Adrenal gland (tissue), 12 donors: Measurements from ENCODE around the gene PLD1. TPM values are rescaled to one million over a fixed set of nuclear protein-coding genes. Genes with fewer than 3 reads are reported as not detected.

Experiments
- DNase-seq, 7 donors: peaks; one replicate each; pipeline ENCODE4 v3.0.0-alpha.2; 2019 to 2020
- H3K27ac ChIP-seq, 5 donors: fragments of 200-600 bp; sonication (generic) in 4 of 5; 1 replicate in 3 of 5; 2 replicates in 2 of 5; pipeline versions ENCODE4 v1.5.1 to v1.8.0; 2016 to 2020; ENCODE audit warnings: mild to moderate bottlenecking in 1 of 5
- H3K27me3 ChIP-seq: fragments of 200-600 bp; 2 replicates; pipeline ENCODE4 v1.8.0; 2021
- H3K36me3 ChIP-seq, 2 donors: fragments of 200-600 bp; replicated peaks in 1 of 2; 1 replicate in 1 of 2; 2 replicates in 1 of 2; pipeline versions ENCODE4 v1.5.1 to v1.8.0; 2018 to 2022
- H3K4me1 ChIP-seq, 2 donors: fragments of 200-600 bp; replicated peaks in 1 of 2; 1 replicate in 1 of 2; 2 replicates in 1 of 2; pipeline versions ENCODE4 v1.5.1 to v1.8.0; 2018 to 2021
- H3K4me3 ChIP-seq, 4 donors: fragments of 200-600 bp; sonication (generic) in 3 of 4; one replicate each; pipeline ENCODE4 v1.5.1; 2016 to 2018
- H3K9me3 ChIP-seq, 3 donors: fragments of 200-600 bp; sonication (generic) in 1 of 3; replicated peaks in 1 of 3; 1 replicate in 2 of 3; 2 replicates in 1 of 3; pipeline versions ENCODE4 v1.5.1 to v1.8.0; 2016 to 2021
- POLR2A ChIP-seq, 2 donors: fragments of 450-650 bp; IDR thresholded peaks; one replicate each; pipeline ENCODE4 v1.6.1; 2017; ENCODE audit warnings: antibody characterized with exemption in 2 of 2, mild to moderate bottlenecking in 2 of 2, moderate library complexity in 1 of 2
- WGBS, 4 donors: extraction: QIAGEN DNeasy Blood & Tissue Kit in 2 of 4; methylation state at CpG; one replicate each; pipeline versions ENCODE4 v1.1.5 to v1.1.7; 2013 to 2017; 5-methylcytosine and 5-hydroxymethylcytosine counted together
- intact Hi-C, 2 donors: fragments of 100-400 bp; cut with DNase I; formaldehyde crosslinking; loops; one replicate each; pipeline versions ENCODE4 v1.14.1 to v1.15.0; 2022 to 2023
- polyA plus RNA-seq, 3 donors: library from polyadenylated mRNA; stranded (reverse); fragments of 200-250 nt in 2 of 3; fragments of 350-450 nt in 1 of 3; fragmentation: Illumina TruSeq in 1 of 3; extraction: RNeasy Lipid Tissue Mini Kit (QIAGEN cat#74804) in 1 of 3; gene quantifications; one replicate each; pipeline ENCODE4 v1.2.3, GENCODE V29; 2013 to 2014
- total RNA-seq, 9 donors: library from RNA; depleted of rRNA in 4 of 9; stranded (reverse); fragments of >200 nt in 4 of 9; fragments of 120-200 nt in 1 of 9; fragmentation: NEBNext Ultra II Directional in 1 of 9; extraction: Animal tissue kit (Norgen Biotek cat#: 25700) in 1 of 9; gene quantifications; one replicate each; pipeline versions ENCODE4 v1.1.0 to v1.2.4, GENCODE V29; 2013 to 2023
- TF ChIP-seq, protein P1 (sequence below), 6 experiments: fragments of 450-650 bp in 4 of 6; fragments of 200-600 bp in 2 of 6; sonication (generic) in 1 of 6; IDR thresholded peaks; 1 replicate in 5 of 6; 2 replicates in 1 of 6; pipeline versions ENCODE4 v1.5.1 to v1.8.0; 2016 to 2021; ENCODE audit warnings: antibody characterized with exemption in 6 of 6, mild to moderate bottlenecking in 2 of 6, moderate library complexity in 1 of 6
- donor health status: healthy with polysubstance abuse.
- donor health status: Bipolar disorder and iron deficiency.
- donor health status: DM: yes; HTN: yes; CAD: no.
- donor health status: DM: no; HTN: no; CAD: no.
- donor health status: DM: no; HTN: no; CAD: no.
- donor health status: DM: yes; HTN: yes; CAD: no.

PLD1 gene
- total and polyA plus RNA-seq, 12 donors: 25.7 to 178 (median 94.5) TPM

DNA sequence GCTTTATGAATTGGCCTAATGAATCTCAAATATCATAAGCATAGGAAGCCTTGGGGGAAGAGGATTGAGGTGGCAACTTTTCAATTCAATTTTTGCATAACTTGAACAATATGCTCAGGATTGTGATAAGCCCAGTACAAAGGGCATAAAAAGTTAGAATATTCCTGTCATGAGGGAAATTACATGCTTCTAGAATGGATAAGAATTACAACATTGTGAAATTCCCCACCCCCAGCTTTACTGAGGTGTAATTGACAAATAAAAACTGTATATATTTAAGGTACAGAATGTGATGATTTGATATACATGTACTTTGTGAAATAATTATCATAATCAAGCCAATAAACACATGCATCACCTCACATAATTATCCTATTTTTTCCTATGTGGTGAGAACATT is 217.5 kb downstream of the PLD1 start:
- no peaks in the 10 kb centered on the region for H3K4me1 ChIP-seq
- H3K36me3 ChIP-seq: no peaks in the 10 kb centered on the region
- no peak overlapping the region for H3K27ac ChIP-seq
- no peak overlapping the region for H3K4me3 ChIP-seq
- H3K27me3 ChIP-seq: no peaks in the 10 kb centered on the region
- DNase-seq: no peak
- H3K9me3 ChIP-seq: no peaks in the 10 kb centered on the region
- no peak for TF ChIP-seq POLR2A (IDR thresholded peaks at IDR 0.05)
- TF ChIP-seq, protein P1, sequence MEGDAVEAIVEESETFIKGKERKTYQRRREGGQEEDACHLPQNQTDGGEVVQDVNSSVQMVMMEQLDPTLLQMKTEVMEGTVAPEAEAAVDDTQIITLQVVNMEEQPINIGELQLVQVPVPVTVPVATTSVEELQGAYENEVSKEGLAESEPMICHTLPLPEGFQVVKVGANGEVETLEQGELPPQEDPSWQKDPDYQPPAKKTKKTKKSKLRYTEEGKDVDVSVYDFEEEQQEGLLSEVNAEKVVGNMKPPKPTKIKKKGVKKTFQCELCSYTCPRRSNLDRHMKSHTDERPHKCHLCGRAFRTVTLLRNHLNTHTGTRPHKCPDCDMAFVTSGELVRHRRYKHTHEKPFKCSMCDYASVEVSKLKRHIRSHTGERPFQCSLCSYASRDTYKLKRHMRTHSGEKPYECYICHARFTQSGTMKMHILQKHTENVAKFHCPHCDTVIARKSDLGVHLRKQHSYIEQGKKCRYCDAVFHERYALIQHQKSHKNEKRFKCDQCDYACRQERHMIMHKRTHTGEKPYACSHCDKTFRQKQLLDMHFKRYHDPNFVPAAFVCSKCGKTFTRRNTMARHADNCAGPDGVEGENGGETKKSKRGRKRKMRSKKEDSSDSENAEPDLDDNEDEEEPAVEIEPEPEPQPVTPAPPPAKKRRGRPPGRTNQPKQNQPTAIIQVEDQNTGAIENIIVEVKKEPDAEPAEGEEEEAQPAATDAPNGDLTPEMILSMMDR (IDR thresholded peaks at IDR 0.05): no peak
- intact Hi-C loops: no loop called here

DNA sequence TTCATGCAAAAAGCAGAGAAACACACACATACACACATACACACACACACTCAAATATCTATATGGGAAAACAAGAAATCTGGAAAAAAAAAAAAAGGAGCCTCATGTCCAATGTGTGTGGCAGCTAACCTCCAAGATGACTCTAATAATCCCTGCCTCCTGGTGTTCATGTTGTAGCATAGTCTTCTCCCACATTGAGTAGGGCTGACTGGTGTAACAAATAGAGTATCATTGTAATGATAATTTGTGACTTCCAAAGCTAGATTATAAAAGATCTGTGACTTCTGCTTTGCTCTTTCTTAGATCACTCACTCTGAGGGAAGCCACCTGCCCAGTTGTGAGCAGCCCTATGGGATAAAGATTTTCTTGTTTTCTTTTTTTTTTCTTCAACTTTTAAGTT is 219.2 kb downstream of the PLD1 start:
- Histone ChIP-seq H3K4me3 (no peak overlapping the region), H3K27me3 (no peaks in the 10 kb centered on the region), H3K9me3 (no peaks in the 10 kb centered on the region), H3K27ac (no peak overlapping the region), H3K36me3 (no peaks in the 10 kb centered on the region), H3K4me1 (no peaks in the 10 kb centered on the region)
- no peak for DNase-seq
- no peak for TF ChIP-seq POLR2A (IDR thresholded peaks at IDR 0.05)
- TF ChIP-seq, protein P1 (IDR thresholded peaks at IDR 0.05): no peak
- intact Hi-C loops: no loop called here

DNA sequence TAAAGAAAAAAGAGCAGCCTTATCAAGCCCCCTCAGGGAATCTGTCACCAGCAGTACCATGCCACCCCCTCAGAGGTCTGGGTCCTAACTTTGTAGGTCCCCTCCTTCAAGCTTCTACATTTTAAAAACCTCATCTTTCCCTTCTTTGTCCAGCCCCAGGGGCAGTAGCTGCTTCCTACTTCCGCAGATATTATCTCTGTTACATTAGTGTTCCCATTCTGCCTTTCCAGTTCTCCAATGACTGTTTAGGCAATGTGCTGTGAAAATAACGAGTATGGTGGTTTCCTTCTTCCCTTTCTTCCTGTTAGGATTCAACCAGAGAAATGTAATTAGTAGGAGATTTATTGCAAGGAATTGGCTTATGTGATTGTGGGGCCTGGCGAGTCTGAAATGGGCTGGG is 224.0 kb downstream of the PLD1 start:
- Histone ChIP-seq H3K4me3 (no peak overlapping the region), H3K9me3 (no peaks in the 10 kb centered on the region), H3K36me3 (no peaks in the 10 kb centered on the region), H3K4me1 (no peaks in the 10 kb centered on the region), H3K27ac (no peak overlapping the region), H3K27me3 (no peaks in the 10 kb centered on the region)
- intact Hi-C loops: no loop called here
- no peak for DNase-seq
- no peak for TF ChIP-seq POLR2A (IDR thresholded peaks at IDR 0.05)
- TF ChIP-seq, protein P1 (IDR thresholded peaks at IDR 0.05): no peak
- WGBS, 4 donors: 66 to 75% (median 72%) methylated on average over 3 of the region's 3 CpGs

DNA sequence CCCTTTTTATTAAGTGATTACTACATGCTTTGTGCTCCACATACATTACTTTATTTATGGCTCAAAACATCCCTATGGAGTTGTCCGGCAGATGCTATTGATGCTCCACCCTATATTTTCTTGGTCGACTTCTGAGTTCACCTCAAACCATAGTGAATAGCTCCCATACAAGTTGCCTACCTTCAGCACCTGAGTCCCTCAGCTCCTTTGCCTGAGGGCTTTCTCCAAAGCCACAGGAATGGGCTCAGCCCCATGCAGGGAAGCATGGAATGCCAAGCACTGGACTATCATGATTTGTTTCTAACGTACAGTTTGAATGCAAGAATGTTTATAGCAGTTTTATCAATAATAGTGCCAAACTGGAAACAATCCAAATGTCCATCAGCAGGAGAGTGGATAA is 225.2 kb downstream of the PLD1 start:
- H3K27me3 ChIP-seq: no peaks in the 10 kb centered on the region
- no peaks in the 10 kb centered on the region for H3K36me3 ChIP-seq
- no peaks in the 10 kb centered on the region for H3K9me3 ChIP-seq
- DNase-seq: no peak
- no peak overlapping the region for H3K27ac ChIP-seq
- TF ChIP-seq, protein P1 (IDR thresholded peaks at IDR 0.05): no peak
- TF ChIP-seq POLR2A (IDR thresholded peaks at IDR 0.05): no peak
- intact Hi-C loops: no loop called here
- 82 to 92% (median 87%) methylated on average over 3 of the region's 3 CpGs for WGBS, 4 donors
- no peak overlapping the region for H3K4me3 ChIP-seq
- H3K4me1 ChIP-seq: no peaks in the 10 kb centered on the region
